Tibial nerve (tissue), 4 donors: ENCODE measurements around the gene CFAP45.

Source experiments
- EP300 ChIP-seq, 2 donors: sonication (generic); formaldehyde crosslinking; IDR thresholded peaks; one replicate each; pipeline ENCODE4 v1.6.1; 2017; ENCODE audit warnings: antibody characterized with exemption in 2 of 2, mild to moderate bottlenecking in 1 of 2
- POLR2A ChIP-seq, 2 donors: fragments of 450-650 bp; IDR thresholded peaks; one replicate each; pipeline ENCODE4 v1.6.1; 2017; ENCODE audit warnings: antibody characterized with exemption in 2 of 2, mild to moderate bottlenecking in 2 of 2, moderate library complexity in 2 of 2
- TF ChIP-seq, protein P1 (sequence below), 5 experiments: fragments of 200-600 bp in 3 of 5; fragments of 450-650 bp in 2 of 5; sonication (generic) in 3 of 5; IDR thresholded peaks; one replicate each; pipeline ENCODE4 v1.5.1; 2016 to 2019; ENCODE audit warnings: antibody characterized with exemption in 5 of 5, mild to moderate bottlenecking in 3 of 5, moderate library complexity in 2 of 5

- TF ChIP-seq, protein P1, sequence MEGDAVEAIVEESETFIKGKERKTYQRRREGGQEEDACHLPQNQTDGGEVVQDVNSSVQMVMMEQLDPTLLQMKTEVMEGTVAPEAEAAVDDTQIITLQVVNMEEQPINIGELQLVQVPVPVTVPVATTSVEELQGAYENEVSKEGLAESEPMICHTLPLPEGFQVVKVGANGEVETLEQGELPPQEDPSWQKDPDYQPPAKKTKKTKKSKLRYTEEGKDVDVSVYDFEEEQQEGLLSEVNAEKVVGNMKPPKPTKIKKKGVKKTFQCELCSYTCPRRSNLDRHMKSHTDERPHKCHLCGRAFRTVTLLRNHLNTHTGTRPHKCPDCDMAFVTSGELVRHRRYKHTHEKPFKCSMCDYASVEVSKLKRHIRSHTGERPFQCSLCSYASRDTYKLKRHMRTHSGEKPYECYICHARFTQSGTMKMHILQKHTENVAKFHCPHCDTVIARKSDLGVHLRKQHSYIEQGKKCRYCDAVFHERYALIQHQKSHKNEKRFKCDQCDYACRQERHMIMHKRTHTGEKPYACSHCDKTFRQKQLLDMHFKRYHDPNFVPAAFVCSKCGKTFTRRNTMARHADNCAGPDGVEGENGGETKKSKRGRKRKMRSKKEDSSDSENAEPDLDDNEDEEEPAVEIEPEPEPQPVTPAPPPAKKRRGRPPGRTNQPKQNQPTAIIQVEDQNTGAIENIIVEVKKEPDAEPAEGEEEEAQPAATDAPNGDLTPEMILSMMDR (IDR thresholded peaks at IDR 0.05), result no peak
- TF ChIP-seq POLR2A (IDR thresholded peaks at IDR 0.05) (no peak), EP300 (IDR thresholded peaks at IDR 0.05) (no peak)
These were observed 28.0 kb upstream of the CFAP45 start for GRCh38 chr1:159927849-159928431.
